Activated T-helper 2 cell treated with anti-CD3 and anti-CD28 coated beads, Interferon-gamma antibody, Interleukin-2, Interleukin-4, amounts not matched to agents 10 μg/mL and 5 μg/mL and 100 μg/mL, durations not matched to agents 14 hours and 24 hours and 36 hours (primary cell): ENCODE data around the gene KRT2. TPM values are rescaled to one million over a fixed set of nuclear protein-coding genes. Genes with fewer than 3 reads are reported as not detected.
A peak's percentile ranks its signal among the peaks of the same experiment; 100 is the strongest.

ENCODE experiments used
- DNase-seq: peaks from one replicate; pipeline ENCODE4 v3.0.0; 2021; ENCODE audit warnings: low spot score
- H3K27ac Mint-ChIP-seq: one replicate; pipeline ENCODE4 v1.8.0; 2021; ENCODE audit warnings: mixed read lengths
- H3K27me3 Mint-ChIP-seq: one replicate; pipeline ENCODE4 v1.8.0; 2021; ENCODE audit warnings: low read depth, mixed read lengths
- H3K36me3 Mint-ChIP-seq: one replicate; pipeline ENCODE4 v1.8.0; 2021; ENCODE audit warnings: low read depth, mixed read lengths
- H3K4me1 Mint-ChIP-seq: one replicate; pipeline ENCODE4 v1.8.0; 2021; ENCODE audit warnings: low read depth, mixed read lengths
- H3K4me3 Mint-ChIP-seq: one replicate; pipeline ENCODE4 v1.8.0; 2021; ENCODE audit warnings: low read depth, mild to moderate bottlenecking, moderate library complexity, mixed read lengths
- H3K9me3 Mint-ChIP-seq: one replicate; pipeline ENCODE4 v1.8.0; 2021; ENCODE audit warnings: mixed read lengths
- intact Hi-C: fragments of 100-400 bp; cut with micrococcal nuclease; formaldehyde crosslinking; loops from one replicate; pipeline ENCODE4 v1.15.1; 2023
- total RNA-seq: library from RNA; stranded (reverse); gene quantifications from 2 replicates; pipeline ENCODE4 v1.2.3, GENCODE V29; 2022

Gene KRT2
- total RNA-seq, 1 donor from 2014 or later, result not detected

DNA sequence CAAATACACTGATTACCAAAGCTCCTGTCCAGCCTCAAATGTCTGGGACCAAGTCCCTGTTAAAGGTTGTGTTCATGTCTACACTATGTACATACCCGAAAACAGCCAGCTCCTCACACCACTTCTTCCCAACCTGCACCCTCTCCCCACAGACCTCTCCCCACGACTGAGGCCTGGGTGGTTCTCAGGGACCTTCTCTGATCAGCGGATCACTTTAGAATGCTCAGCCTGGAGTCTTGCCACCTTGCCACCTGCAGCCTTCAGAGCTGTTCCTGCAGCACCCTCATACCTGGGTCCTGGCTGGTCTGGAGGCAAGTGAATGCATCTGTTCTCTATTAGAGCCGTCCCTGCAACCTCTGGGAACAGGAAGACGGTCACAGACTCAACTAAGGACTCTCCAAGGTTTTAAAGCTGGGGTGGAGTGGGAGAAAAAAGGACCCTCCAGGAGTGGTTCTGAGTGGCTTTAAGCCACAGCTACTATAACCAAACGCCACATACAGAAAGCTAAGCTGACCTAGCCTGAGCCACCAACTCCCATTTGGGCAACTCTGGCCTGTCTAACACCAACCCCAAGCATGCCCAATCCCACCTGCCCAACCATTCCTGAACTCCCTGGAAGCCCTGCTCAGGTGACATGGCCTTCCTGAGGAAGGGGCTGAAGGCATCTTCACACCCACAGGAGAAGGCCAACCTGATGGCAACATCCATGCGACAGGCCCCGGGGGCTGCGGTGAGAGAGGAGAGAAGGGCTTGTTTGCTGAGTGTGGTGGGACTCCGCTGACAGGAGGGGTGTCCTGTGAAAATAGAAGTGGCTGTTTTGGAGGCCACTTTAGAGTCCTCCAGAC lies 8.6 kb downstream of the KRT2 start:
- no peak overlapping the region for H3K27ac Mint-ChIP-seq
- peaks cover 20% of the 10 kb centered on the region for H3K27me3 Mint-ChIP-seq
- peak; percentile 6 for DNase-seq
- no peak overlapping the region for H3K4me3 Mint-ChIP-seq
- intact Hi-C loops, result no loop called here
- H3K9me3 Mint-ChIP-seq, result no peaks in the 10 kb centered on the region
- H3K36me3 Mint-ChIP-seq, result no peaks in the 10 kb centered on the region
- H3K4me1 Mint-ChIP-seq, result peaks cover 40% of the 10 kb centered on the region

DNA sequence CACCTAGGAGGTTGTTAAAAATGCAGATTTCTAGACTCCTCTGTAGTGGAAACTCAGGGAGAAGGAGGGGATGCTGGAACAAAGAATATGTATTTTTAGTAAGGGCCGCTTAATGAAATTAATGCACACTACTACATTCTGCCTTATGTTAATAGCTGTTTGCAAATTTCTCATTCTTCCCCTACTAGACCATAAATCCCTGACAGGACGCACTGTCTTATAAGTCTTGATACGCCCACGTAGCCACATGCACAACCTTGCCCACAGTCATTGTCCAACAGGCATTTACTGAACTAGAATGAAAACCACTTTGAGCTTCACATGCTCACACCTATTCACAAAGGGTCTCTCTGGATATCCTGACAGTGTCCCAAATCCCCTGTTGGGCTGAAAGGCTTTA lies 10.5 kb downstream of the KRT2 start:
- H3K27me3 Mint-ChIP-seq, result peaks cover 23% of the 10 kb centered on the region

DNA sequence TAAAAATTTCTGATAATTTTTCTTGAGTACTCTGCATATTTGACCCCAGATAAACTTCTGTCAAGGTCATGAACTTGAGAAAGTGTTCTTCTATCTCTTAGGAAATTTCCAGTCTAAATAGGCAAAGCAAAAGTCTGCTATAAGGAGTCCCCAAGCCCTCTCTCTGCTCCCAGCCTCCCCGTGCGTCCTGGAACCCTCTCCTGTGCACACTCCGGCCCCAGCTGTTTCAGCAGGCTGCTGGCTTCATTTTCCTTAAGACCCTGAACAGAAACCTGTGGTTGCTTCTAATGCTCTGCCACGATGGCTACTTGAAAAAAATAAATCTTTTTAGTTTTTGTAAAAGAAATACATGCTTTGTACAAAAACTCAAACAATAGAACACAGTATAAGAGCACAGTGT lies 14.7 kb downstream of the KRT2 start:
- peaks cover 20% of the 10 kb centered on the region for H3K27me3 Mint-ChIP-seq
- no peaks in the 10 kb centered on the region for H3K36me3 Mint-ChIP-seq
- no peak overlapping the region for H3K4me3 Mint-ChIP-seq
- intact Hi-C loops, result no loop called here
- H3K9me3 Mint-ChIP-seq, result no peaks in the 10 kb centered on the region
- peaks cover 19% of the 10 kb centered on the region for H3K4me1 Mint-ChIP-seq
- H3K27ac Mint-ChIP-seq, result no peak overlapping the region
- DNase-seq, result no peak

More for the DNA sequence above, 10.5 kb downstream of the KRT2 start:
- no peaks in the 10 kb centered on the region for H3K9me3 Mint-ChIP-seq
- no peak for DNase-seq
- H3K36me3 Mint-ChIP-seq, result no peaks in the 10 kb centered on the region
- H3K4me1 Mint-ChIP-seq, result peaks cover 29% of the 10 kb centered on the region
- intact Hi-C loops, result no loop called here
- no peak overlapping the region for H3K27ac Mint-ChIP-seq
- no peak overlapping the region for H3K4me3 Mint-ChIP-seq

DNA sequence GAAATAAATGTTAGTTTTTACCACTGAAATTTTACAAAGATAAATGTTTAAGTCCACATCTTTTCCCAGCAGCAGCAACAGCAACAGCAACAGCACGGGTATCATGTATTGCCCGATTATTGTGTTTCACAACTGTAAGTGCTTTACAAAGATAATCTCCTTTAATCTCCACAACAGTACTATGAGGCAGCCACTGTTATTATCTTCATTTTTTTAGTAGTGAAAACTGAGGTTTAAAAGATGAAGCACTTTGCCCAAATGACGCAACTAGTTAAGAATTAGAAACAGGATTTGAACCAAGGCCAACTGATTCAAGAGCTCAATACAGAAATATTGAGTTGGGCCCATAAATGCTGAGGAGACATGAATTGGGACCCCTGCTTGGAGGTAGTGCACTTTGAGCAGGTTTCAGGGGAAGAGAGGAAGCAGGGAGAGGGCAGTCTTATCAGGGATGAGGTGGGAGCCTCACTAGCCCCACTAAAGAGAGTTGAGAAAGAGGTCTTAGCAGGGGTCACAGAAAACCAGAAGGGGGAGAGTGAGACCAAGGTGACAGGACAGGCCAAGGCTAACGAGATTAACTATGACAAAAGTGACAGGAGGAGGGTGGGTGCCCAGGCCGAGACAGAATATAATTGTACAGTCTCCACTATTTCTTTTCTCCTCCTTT lies 15.3 kb downstream of the KRT2 start:
- H3K36me3 Mint-ChIP-seq, result no peaks in the 10 kb centered on the region
- no peak overlapping the region for H3K4me3 Mint-ChIP-seq
- DNase-seq, result no peak
- H3K27ac Mint-ChIP-seq, result no peak overlapping the region
- peaks cover 15% of the 10 kb centered on the region for H3K4me1 Mint-ChIP-seq
- H3K9me3 Mint-ChIP-seq, result no peaks in the 10 kb centered on the region
- intact Hi-C loops, result no loop called here
- peaks cover 16% of the 10 kb centered on the region for H3K27me3 Mint-ChIP-seq

DNA sequence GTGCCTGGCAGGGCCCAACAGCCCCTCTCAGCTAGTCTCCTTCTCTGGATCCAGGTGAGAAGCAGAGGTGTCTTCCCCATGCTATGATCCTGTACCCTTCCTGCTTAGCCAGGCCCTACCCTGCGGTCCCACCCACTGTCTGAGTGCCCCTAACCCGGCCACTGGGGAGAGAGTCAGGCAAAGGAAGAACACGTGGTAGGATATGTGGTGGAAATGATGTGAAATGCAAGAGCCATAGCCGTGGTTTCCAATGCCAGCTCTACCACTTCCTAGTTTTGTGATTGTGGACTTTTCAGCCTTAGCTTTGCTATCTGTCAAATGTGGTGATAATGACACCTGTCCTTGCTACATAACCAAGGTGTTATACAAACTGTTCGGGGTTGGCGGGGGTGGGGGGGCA lies 15.8 kb downstream of the KRT2 start:
- H3K27me3 Mint-ChIP-seq, result peaks cover 14% of the 10 kb centered on the region
- H3K36me3 Mint-ChIP-seq, result no peaks in the 10 kb centered on the region
- no peak for DNase-seq
- no peak overlapping the region for H3K27ac Mint-ChIP-seq
- H3K9me3 Mint-ChIP-seq, result no peaks in the 10 kb centered on the region
- H3K4me3 Mint-ChIP-seq, result no peak overlapping the region
- intact Hi-C loops, result no loop called here
- H3K4me1 Mint-ChIP-seq, result peaks cover 12% of the 10 kb centered on the region

DNA sequence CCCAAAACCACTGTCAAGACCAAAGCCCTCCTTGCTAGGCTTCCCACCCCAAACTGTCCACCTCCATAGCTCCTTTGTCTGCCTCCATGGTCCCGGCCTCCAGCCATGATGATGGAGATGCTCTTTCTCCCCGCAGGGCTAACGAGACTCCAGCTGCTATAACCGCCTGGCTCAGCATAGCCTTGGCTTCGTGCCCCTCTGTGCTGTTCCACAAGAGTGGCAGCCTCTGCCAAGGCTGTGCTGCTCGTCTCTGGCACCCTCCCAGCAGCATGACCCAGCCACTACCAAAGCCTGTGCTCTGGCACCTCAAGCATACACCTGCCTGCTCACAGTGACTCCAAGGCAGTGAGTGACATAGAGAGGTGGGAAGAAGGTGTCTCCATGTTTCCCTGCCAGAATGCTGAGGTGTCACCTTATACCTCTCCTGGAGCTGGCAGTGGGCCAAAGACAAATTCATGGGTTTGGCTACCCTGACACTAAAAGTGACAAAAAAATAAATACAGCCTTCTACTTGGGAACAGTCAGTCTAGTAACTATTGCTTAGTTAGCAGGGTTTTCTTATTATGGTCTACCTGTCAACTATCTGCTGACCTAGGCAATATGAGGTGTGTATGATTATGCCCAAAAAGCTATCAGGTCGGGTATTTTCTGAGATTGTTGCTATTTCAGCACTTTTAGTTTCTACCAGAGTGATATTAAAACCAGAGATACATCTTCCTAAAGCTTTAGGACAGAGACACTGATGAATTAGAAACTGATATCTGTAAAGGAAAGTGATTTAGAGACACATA lies 17.6 kb downstream of the KRT2 start:
- DNase-seq, result no peak

DNA sequence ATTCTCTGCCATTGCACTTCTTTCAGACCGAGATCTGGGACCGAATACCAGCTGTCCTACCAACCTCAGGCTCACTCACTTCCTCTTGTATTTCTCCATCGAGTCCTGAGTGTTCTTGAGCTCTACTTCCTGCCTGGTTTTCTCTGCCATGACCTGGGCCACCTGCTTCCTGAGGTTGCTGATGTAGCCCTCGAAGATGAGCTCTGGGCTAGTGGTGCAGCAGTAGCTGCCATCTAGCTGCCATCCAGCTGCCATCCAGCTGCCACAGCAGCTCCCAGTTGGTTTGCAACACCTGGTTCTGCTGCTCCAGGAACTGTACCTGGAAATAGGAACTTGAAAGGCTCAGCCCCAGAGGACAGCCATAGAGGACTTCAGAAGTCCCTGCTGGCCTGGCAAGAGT lies 18.6 kb downstream of the KRT2 start:
- Mint-ChIP-seq H3K4me3 (no peak overlapping the region), H3K27ac (no peak overlapping the region), H3K36me3 (no peaks in the 10 kb centered on the region), H3K9me3 (no peaks in the 10 kb centered on the region), H3K4me1 (peaks cover 20% of the 10 kb centered on the region), H3K27me3 (peaks cover 2% of the 10 kb centered on the region)
- no peak for DNase-seq
- intact Hi-C loops, result no loop called here

More for the DNA sequence above, 17.6 kb downstream of the KRT2 start:
- Mint-ChIP-seq H3K27ac (no peak overlapping the region), H3K36me3 (no peaks in the 10 kb centered on the region), H3K4me3 (no peak overlapping the region), H3K9me3 (no peaks in the 10 kb centered on the region), H3K27me3 (peaks cover 8% of the 10 kb centered on the region), H3K4me1 (peaks cover 20% of the 10 kb centered on the region)
- intact Hi-C loops, result no loop called here

DNA sequence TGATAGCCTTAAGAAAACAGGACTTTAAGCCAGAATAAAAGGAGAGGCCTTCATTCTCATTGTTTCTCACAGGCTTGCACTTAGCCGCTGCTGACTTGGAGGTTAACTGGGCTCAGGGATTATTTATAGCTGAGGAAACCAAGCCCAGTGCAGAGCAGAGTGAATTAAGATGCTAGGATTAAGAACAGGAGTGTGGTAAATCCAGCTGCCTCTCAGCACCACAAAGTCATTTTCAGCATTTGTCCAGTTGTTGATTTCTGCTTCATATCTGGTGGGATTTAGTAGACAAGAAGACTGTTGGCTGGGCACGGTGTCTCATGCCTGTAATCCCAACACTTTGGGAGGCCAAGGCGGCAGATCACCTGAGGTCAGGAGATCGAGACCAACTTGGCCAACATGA lies 19.4 kb downstream of the KRT2 start:
- H3K36me3 Mint-ChIP-seq, result no peaks in the 10 kb centered on the region
- intact Hi-C loops, result no loop called here
- no peak overlapping the region for H3K27ac Mint-ChIP-seq
- H3K27me3 Mint-ChIP-seq, result no peaks in the 10 kb centered on the region
- no peak overlapping the region for H3K4me3 Mint-ChIP-seq
- no peak for DNase-seq
- H3K9me3 Mint-ChIP-seq, result no peaks in the 10 kb centered on the region
- H3K4me1 Mint-ChIP-seq, result peaks cover 20% of the 10 kb centered on the region

DNA sequence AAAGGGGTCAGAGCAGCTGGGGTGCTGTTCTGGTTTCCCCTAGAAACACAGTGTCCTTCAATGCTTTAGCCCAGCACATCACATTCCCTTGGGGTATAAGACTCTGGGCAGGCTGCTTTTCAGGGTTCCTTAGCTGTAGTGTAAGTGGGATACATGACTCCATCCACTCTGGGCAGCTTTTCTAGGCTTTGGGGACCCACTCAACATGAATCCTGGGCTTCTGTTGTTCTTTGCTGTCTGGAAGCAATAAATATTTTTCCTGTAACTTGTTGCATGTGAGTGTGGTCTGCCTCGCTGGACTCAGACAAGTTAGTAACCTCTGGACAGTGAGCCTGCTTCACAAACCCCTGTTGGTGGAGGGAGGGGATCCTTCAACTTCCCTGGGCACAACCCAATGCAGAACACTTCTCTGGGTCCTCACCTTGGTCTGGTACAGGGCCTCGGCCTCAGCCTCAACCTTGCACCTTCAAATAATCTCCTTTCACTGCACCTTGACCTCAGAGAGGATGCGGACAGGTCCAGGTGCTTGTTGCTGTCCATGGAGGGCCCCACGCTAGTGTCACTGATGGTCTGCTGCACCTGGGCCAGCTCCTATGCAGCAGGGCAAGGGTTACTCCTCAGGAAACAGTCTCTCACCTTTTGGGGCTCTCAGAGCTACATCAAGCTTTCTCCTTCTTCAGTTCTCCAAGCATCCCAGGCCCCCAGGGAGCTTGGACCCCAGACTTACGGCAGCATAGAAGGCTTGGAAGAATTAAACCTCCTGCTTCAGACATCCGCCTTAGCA lies 20.1 kb downstream of the KRT2 start:
- intact Hi-C loops, result no loop called here
- Mint-ChIP-seq H3K27ac (no peak overlapping the region), H3K9me3 (no peaks in the 10 kb centered on the region), H3K4me1 (peaks cover 24% of the 10 kb centered on the region), H3K4me3 (no peak overlapping the region), H3K36me3 (no peaks in the 10 kb centered on the region), H3K27me3 (peaks cover 3% of the 10 kb centered on the region)
- DNase-seq, result no peak

DNA sequence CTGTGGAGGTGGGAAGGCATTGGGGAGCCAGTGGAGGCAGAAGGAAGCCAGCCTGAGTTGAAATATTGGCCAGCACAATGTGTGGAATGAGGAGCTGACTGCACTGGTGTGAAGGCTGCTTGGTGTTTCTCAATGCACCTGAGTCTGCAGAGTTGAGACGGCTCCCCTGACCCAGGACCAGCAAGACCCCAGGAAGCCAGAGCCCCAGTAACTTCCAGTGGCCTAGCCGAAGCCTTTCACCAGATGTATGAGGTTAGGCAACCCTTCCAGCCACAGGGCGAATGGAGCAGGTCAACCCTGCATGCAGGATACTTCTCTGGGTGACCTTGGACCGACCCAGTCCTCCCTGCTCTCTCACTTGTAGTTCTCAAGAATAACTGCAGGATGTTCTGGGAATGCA lies 20.7 kb downstream of the KRT2 start:
- peaks cover 4% of the 10 kb centered on the region for H3K27me3 Mint-ChIP-seq
- no peaks in the 10 kb centered on the region for H3K9me3 Mint-ChIP-seq
- intact Hi-C loops, result no loop called here
- H3K36me3 Mint-ChIP-seq, result no peaks in the 10 kb centered on the region
- DNase-seq, result no peak
- H3K4me1 Mint-ChIP-seq, result peaks cover 25% of the 10 kb centered on the region
- H3K4me3 Mint-ChIP-seq, result no peak overlapping the region
- no peak overlapping the region for H3K27ac Mint-ChIP-seq

DNA sequence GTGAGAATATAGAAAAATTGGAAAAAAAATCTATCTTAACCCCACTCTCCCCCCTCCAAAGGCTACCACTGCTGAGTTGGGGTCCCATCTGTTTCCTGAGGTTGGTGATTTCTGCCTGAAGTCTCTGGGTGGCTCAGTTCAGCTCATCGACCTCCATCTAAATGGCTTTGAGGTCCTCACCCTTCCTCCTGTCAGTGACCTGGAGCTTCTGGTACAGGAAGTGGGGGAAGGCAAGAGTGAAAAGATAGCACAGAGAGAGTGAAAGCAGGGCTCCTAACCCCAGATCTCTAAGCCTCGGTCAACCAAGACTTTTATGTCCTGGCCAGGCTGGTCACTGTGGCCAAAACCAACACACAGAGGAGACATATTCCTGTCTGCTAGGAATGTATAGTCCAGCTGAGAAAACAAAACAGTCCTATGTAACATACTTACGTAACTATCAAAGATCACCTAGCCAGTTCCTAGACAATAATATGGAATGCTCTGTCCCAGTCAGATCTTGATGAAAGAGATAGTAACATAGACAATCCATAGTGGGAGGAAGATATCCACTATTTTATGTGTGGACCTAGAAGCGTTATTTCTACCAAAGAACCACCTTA lies 21.3 kb downstream of the KRT2 start:
- Mint-ChIP-seq H3K4me3 (no peak overlapping the region), H3K36me3 (no peaks in the 10 kb centered on the region), H3K27me3 (peaks cover 5% of the 10 kb centered on the region), H3K4me1 (peaks cover 25% of the 10 kb centered on the region), H3K9me3 (no peaks in the 10 kb centered on the region), H3K27ac (no peak overlapping the region)
- DNase-seq, result no peak
- intact Hi-C loops, result no loop called here

DNA sequence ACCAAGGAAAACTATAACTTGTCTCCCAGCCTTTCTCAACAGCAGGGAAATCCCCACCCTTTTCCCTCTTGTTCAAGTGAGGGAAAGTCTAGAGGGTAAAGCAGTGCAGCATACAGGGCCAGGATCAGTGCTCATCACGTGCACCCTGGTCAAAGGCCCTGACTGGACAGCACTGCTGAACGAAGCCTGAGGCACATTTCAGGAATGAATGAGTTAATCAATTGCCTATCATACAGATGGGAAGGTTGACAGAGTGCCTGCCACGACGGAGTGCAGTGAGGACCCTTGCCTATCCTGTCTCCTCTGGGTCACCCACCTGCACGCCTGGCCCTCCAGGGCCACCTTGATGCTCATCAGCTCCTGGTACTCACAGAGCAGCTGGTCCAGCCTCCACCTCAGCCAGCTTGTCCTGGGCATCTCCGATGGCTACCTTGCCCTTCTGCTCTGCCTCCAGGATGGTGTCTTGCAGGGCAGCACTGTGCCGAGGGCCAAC lies 22.0 kb downstream of the KRT2 start:
- H3K27ac Mint-ChIP-seq, result no peak overlapping the region
- H3K36me3 Mint-ChIP-seq, result no peaks in the 10 kb centered on the region
- no peak for DNase-seq
- no peak overlapping the region for H3K4me3 Mint-ChIP-seq
- intact Hi-C loops, result no loop called here
- H3K27me3 Mint-ChIP-seq, result peaks cover 12% of the 10 kb centered on the region
- no peaks in the 10 kb centered on the region for H3K9me3 Mint-ChIP-seq
- peaks cover 25% of the 10 kb centered on the region for H3K4me1 Mint-ChIP-seq
